Lower lobe of right lung (tissue), 2 donors: ENCODE data around the gene TIAM1. TPM values are rescaled to one million over a fixed set of nuclear protein-coding genes. Genes with fewer than 3 reads are reported as not detected.

Experiments used
- ATAC-seq, 2 donors: fragments of 200-7000 bp; cut with Tn5 transposase; one replicate each; pipeline ENCODE4 v1.9.1; 2020 to 2022; ENCODE audit warnings: mild to moderate bottlenecking in 2 of 2, moderate library complexity in 2 of 2
- DNase-seq: peaks from one replicate; pipeline ENCODE4 v3.0.0-alpha.2; 2020
- H3K27ac ChIP-seq: fragments of 200-600 bp; one replicate; pipeline ENCODE4 v1.8.0; 2022
- H3K27me3 ChIP-seq: fragments of 200-600 bp; one replicate; pipeline ENCODE4 v1.8.0; 2022; ENCODE audit warnings: low read depth
- H3K36me3 ChIP-seq: fragments of 200-600 bp; one replicate; pipeline ENCODE4 v1.8.0; 2022; ENCODE audit warnings: mild to moderate bottlenecking
- H3K4me1 ChIP-seq: fragments of 200-600 bp; one replicate; pipeline ENCODE4 v1.8.0; 2022
- H3K4me3 ChIP-seq: fragments of 200-600 bp; one replicate; pipeline ENCODE4 v1.8.0; 2022; ENCODE audit warnings: mild to moderate bottlenecking
- H3K9me3 ChIP-seq: fragments of 200-600 bp; one replicate; pipeline ENCODE4 v1.8.0; 2022
- CTCF ChIP-seq: fragments of 200-600 bp; IDR thresholded peaks from one replicate; pipeline ENCODE4 v1.8.0; 2022; ENCODE audit warnings: antibody characterized with exemption, mild to moderate bottlenecking
- intact Hi-C: fragments of 100-400 bp; cut with DNase I; formaldehyde crosslinking; loops from one replicate; pipeline ENCODE4 v1.11.0; 2022
- total RNA-seq: library from RNA; stranded (reverse); fragmentation: NEBNext Ultra II Directional; extraction: Animal tissue kit (Norgen Biotek cat#: 25700); gene quantifications from one replicate; pipeline ENCODE4 v1.2.1, GENCODE V29; 2021
- donor health status: DM: no; HTN: yes; CAD: no; lungs with severe emphysema.

TIAM1 gene
- total RNA-seq, 1 donor from 2014 or later, result 45.5 TPM

GRCh38 chr21:31297806-31298205 lies 46.3 kb downstream of the TIAM1 start:
- H3K4me1 ChIP-seq, result no peaks in the 10 kb centered on the region
- no peak overlapping the region for H3K4me3 ChIP-seq
- no peaks in the 10 kb centered on the region for H3K36me3 ChIP-seq
- H3K27me3 ChIP-seq, result no peaks in the 10 kb centered on the region
- no peaks in the 10 kb centered on the region for H3K9me3 ChIP-seq
- no peak overlapping the region for H3K27ac ChIP-seq
- no peak for TF ChIP-seq CTCF
- DNase-seq (no peak), ATAC-seq (no peak)
- intact Hi-C loops, result no loop called here

GRCh38 chr21:31295676-31296075 lies 48.4 kb downstream of the TIAM1 start:
- intact Hi-C loops, result no loop called here
- no peak for TF ChIP-seq CTCF
- H3K4me3 ChIP-seq, result no peak overlapping the region
- no peaks in the 10 kb centered on the region for H3K36me3 ChIP-seq
- H3K9me3 ChIP-seq, result no peaks in the 10 kb centered on the region
- no peaks in the 10 kb centered on the region for H3K4me1 ChIP-seq
- no peak for ATAC-seq
- no peaks in the 10 kb centered on the region for H3K27me3 ChIP-seq
- no peak overlapping the region for H3K27ac ChIP-seq
- no peak for DNase-seq

GRCh38 chr21:31294691-31295090 lies 49.4 kb downstream of the TIAM1 start:
- H3K9me3 ChIP-seq, result no peaks in the 10 kb centered on the region
- TF ChIP-seq CTCF, result no peak
- H3K27me3 ChIP-seq, result no peaks in the 10 kb centered on the region
- H3K4me3 ChIP-seq, result no peak overlapping the region
- no peaks in the 10 kb centered on the region for H3K36me3 ChIP-seq
- no peak overlapping the region for H3K27ac ChIP-seq
- ATAC-seq (no peak), DNase-seq (no peak)
- intact Hi-C loops, result no loop called here
- H3K4me1 ChIP-seq, result no peaks in the 10 kb centered on the region

GRCh38 chr21:31293986-31294385 lies 50.1 kb downstream of the TIAM1 start:
- no peak for TF ChIP-seq CTCF
- no peaks in the 10 kb centered on the region for H3K27me3 ChIP-seq
- intact Hi-C loops, result no loop called here
- H3K4me3 ChIP-seq, result no peak overlapping the region
- H3K27ac ChIP-seq, result no peak overlapping the region
- H3K4me1 ChIP-seq, result no peaks in the 10 kb centered on the region
- peak; percentile 41 to 48 for ATAC-seq
- DNase-seq, result no peak
- no peaks in the 10 kb centered on the region for H3K36me3 ChIP-seq
- no peaks in the 10 kb centered on the region for H3K9me3 ChIP-seq

- Histone ChIP-seq H3K9me3 (no peaks in the 10 kb centered on the region), H3K27ac (no peak overlapping the region), H3K36me3 (no peaks in the 10 kb centered on the region), H3K4me3 (no peak overlapping the region), H3K4me1 (no peaks in the 10 kb centered on the region), H3K27me3 (no peaks in the 10 kb centered on the region)
- no peak for DNase-seq
- intact Hi-C loops, result no loop called here
- no peak for TF ChIP-seq CTCF
- ATAC-seq, result no peak
Observed at GRCh38 chr21:31290765-31291164, 53.3 kb downstream of the TIAM1 start.

- Histone ChIP-seq H3K4me1 (no peaks in the 10 kb centered on the region), H3K36me3 (no peaks in the 10 kb centered on the region), H3K4me3 (no peak overlapping the region), H3K27me3 (no peaks in the 10 kb centered on the region), H3K27ac (no peak overlapping the region), H3K9me3 (no peaks in the 10 kb centered on the region)
- no peak for DNase-seq
- no peak for TF ChIP-seq CTCF
- ATAC-seq, result no peak
- intact Hi-C loops, result no loop called here
Observed at GRCh38 chr21:31289702-31290101, 54.4 kb downstream of the TIAM1 start.
